ENCODE measurements around the gene SPOP. TPM values are rescaled to one million over a fixed set of nuclear protein-coding genes. Genes with fewer than 3 reads are reported as not detected.
A peak's percentile ranks its signal among the peaks of the same experiment; 100 is the strongest.
"Not testable (repeated sequence)": the region's sequence is repeated elsewhere in the genome, so short reads cannot be mapped to it uniquely, and the experiment has no call there.

The SPOP gene
- total RNA-seq, 1 donor from 2014 or later: 87.3 TPM

DNA sequence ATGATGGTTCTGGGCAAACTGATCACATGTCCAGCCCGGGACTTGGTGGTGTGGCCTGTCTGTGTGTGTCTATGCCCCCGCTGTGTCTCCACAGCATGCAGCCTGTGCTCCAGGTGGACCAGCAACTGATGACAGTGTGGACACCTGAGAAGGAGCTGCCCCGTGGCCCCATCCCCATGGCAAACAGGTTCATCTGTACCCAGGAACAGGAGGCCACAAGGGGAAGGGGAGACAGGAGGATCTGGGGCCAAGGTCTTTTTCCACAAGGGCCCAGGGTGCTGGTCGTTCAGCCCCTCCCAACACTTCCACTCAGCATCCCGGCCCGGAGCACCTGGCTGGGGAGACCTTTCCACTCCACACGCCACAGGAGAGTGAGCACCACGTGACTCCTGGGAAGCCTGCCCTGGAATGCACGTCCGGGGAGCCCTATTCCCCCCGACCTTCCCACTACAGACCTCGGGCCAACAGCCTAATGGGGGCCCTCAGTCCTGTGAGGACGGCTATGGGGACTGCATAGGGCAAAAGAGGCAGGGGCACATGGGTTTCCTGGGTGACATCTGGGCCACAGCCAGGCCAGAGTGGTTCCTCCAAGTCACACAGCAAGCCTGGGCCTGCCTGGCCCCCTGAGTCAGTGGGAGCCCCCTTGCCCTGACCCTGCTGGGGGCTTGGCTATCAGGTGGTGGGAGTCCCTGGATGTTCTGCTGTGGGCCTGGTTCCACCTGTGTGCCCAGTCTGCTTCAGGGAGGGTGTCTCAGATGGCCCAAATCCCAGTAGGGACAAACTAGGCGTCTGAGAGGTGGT is 123.0 kb downstream of the SPOP start:
- no peak overlapping the region for H3K4me3 ChIP-seq
- no peaks in the 10 kb centered on the region for H3K9me3 ChIP-seq
- H3K27me3 ChIP-seq: peaks cover 11% of the 10 kb centered on the region
- H3K4me1 ChIP-seq: peaks cover 6% of the 10 kb centered on the region
- TF ChIP-seq CTCF (IDR thresholded peaks at IDR 0.05): no peak
- H3K36me3 ChIP-seq: no peaks in the 10 kb centered on the region
- intact Hi-C loops (cut with DNase I): loop anchor here (10.0 kb wide), 2 partner anchors 120 to 220 kb away; no protein-coding TSS in a partner anchor
- no peak for ATAC-seq
- H3K27ac ChIP-seq: no peak overlapping the region
- DNase-seq: peak; percentile 60

- no peaks in the 10 kb centered on the region for H3K9me3 ChIP-seq
- peaks cover 11% of the 10 kb centered on the region for H3K27me3 ChIP-seq
- no peaks in the 10 kb centered on the region for H3K36me3 ChIP-seq
- DNase-seq: no peak
- no peak for TF ChIP-seq CTCF (IDR thresholded peaks at IDR 0.05)
- no peak overlapping the region for H3K27ac ChIP-seq
- H3K4me1 ChIP-seq: peaks cover 6% of the 10 kb centered on the region
- intact Hi-C loops (cut with DNase I): loop anchor here (10.0 kb wide), 2 partner anchors 119 to 221 kb away; no protein-coding TSS in a partner anchor
- ATAC-seq: no peak
- H3K4me3 ChIP-seq: no peak overlapping the region
Observed at GRCh38 chr17:49553676-49554335, 124.1 kb downstream of the SPOP start.

- Histone ChIP-seq H3K4me3 (no peak overlapping the region), H3K36me3 (no peaks in the 10 kb centered on the region), H3K9me3 (no peaks in the 10 kb centered on the region), H3K4me1 (peaks cover 6% of the 10 kb centered on the region), H3K27me3 (peaks cover 6% of the 10 kb centered on the region), H3K27ac (no peak overlapping the region)
- intact Hi-C loops (cut with DNase I): loop anchor here (10.0 kb wide), 2 partner anchors 117 to 223 kb away; no protein-coding TSS in a partner anchor
- ATAC-seq (no peak), DNase-seq (peak; percentile 60)
- no peak for TF ChIP-seq CTCF (IDR thresholded peaks at IDR 0.05)
Observed at GRCh38 chr17:49552070-49552751, 125.7 kb downstream of the SPOP start.

- Histone ChIP-seq H3K9me3 (no peaks in the 10 kb centered on the region), H3K36me3 (no peaks in the 10 kb centered on the region), H3K27ac (no peak overlapping the region), H3K4me1 (peaks cover 5% of the 10 kb centered on the region), H3K27me3 (peaks cover 4% of the 10 kb centered on the region), H3K4me3 (no peak overlapping the region)
- no peak for ATAC-seq
- intact Hi-C loops (cut with DNase I): loop anchor here (10.0 kb wide), 2 partner anchors 117 to 223 kb away; no protein-coding TSS in a partner anchor
- no peak for TF ChIP-seq CTCF (IDR thresholded peaks at IDR 0.05)
- DNase-seq: no peak
Observed at GRCh38 chr17:49551221-49552069, 126.5 kb downstream of the SPOP start.

DNA sequence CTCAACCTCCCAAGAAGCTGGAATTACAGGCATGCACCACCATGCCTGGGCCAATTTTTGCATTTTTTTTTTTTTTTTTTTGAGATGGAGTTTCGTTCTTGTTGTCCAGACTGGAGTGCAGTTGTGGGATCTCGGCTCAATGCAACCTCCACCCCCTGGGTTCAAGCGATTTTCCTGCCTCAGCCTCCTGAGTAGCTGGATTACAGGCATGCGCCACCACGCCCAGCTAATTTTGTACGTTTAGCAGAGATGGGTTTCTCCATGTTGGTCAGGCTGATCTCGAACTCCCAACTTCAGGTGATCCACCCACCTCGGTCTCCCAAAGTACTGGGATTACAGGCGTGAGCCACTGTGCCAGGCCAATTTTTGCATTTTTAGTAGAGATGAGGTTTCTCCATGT is 127.1 kb downstream of the SPOP start:
- intact Hi-C loops (cut with DNase I): loop anchor here (10.0 kb wide), 2 partner anchors 116 to 224 kb away; no protein-coding TSS in a partner anchor
- H3K27ac ChIP-seq, H3K4me1 ChIP-seq, DNase-seq, H3K27me3 ChIP-seq, H3K4me3 ChIP-seq, ATAC-seq, H3K9me3 ChIP-seq, H3K36me3 ChIP-seq: not testable (repeated sequence)
